HG02840 (cell line): ENCODE results near the gene TMEM120B.
"Not testable (repeated sequence)": the region's sequence is repeated elsewhere in the genome, so short reads cannot be mapped to it uniquely, and the experiment has no call there.

Experiments used
- ATAC-seq: cut with Tn5 transposase; IDR thresholded peaks from one replicate; pipeline ENCODE4 v1.9.1; 2021; ENCODE audit warnings: mild to moderate bottlenecking, moderate library complexity, moderate number of reproducible peaks; ENCODE audit not compliant: unreplicated experiment, low FRiP score

Gene TMEM120B

GRCh38 chr12:121708313-121709063 lies 4.1 kb upstream of the TMEM120B start:
- ATAC-seq, result no peak

- ATAC-seq, result not testable (repeated sequence)
Measured at GRCh38 chr12:121709064-121709424, 3.5 kb upstream of the TMEM120B start.

- ATAC-seq, result no peak
Measured at GRCh38 chr12:121709478-121709961, 3.0 kb upstream of the TMEM120B start.

GRCh38 chr12:121711361-121712189 lies 977 bp upstream of the TMEM120B start:
- no peak for ATAC-seq

- ATAC-seq, result peak; percentile 26
Measured at GRCh38 chr12:121712190-121712460, 427 bp upstream of the TMEM120B start.

GRCh38 chr12:121713257-121713777 lies 765 bp downstream of the TMEM120B start:
- no peak for ATAC-seq

GRCh38 chr12:121713793-121714192 lies 1.2 kb downstream of the TMEM120B start:
- ATAC-seq, result no peak

GRCh38 chr12:121715055-121715454 lies 2.5 kb downstream of the TMEM120B start:
- not testable (repeated sequence) for ATAC-seq

- no peak for ATAC-seq
Measured at GRCh38 chr12:121715862-121716435, 3.4 kb downstream of the TMEM120B start.

GRCh38 chr12:121717041-121717699 lies 4.6 kb downstream of the TMEM120B start:
- ATAC-seq, result no peak

- ATAC-seq, result no peak
Measured at GRCh38 chr12:121718653-121719239, 6.2 kb downstream of the TMEM120B start.

GRCh38 chr12:121719926-121720414 lies 7.4 kb downstream of the TMEM120B start:
- no peak for ATAC-seq

- ATAC-seq, result no peak
Measured at GRCh38 chr12:121720762-121721161, 8.2 kb downstream of the TMEM120B start.

- ATAC-seq, result no peak
Measured at GRCh38 chr12:121722511-121722910, 10.0 kb downstream of the TMEM120B start.

- no peak for ATAC-seq
Measured at GRCh38 chr12:121723200-121723599, 10.6 kb downstream of the TMEM120B start.

GRCh38 chr12:121724925-121725324 lies 12.4 kb downstream of the TMEM120B start:
- ATAC-seq, result no peak

GRCh38 chr12:121725423-121725822 lies 12.9 kb downstream of the TMEM120B start:
- no peak for ATAC-seq

GRCh38 chr12:121729021-121729420 lies 16.5 kb downstream of the TMEM120B start:
- ATAC-seq, result no peak

- ATAC-seq, result no peak
Measured at GRCh38 chr12:121731473-121731872, 18.9 kb downstream of the TMEM120B start.

GRCh38 chr12:121733849-121734248 lies 21.3 kb downstream of the TMEM120B start:
- ATAC-seq, result no peak
